HG02885 (cell line): ENCODE measurements around the gene SSTR4.
"Not testable (repeated sequence)": the region's sequence is repeated elsewhere in the genome, so short reads cannot be mapped to it uniquely, and the experiment has no call there.

Experiments used
- ATAC-seq: cut with Tn5 transposase; IDR thresholded peaks from one replicate; pipeline ENCODE4 v1.9.1; 2021; ENCODE audit warnings: mild to moderate bottlenecking; ENCODE audit not compliant: unreplicated experiment, poor library complexity

SSTR4 gene, protein sequence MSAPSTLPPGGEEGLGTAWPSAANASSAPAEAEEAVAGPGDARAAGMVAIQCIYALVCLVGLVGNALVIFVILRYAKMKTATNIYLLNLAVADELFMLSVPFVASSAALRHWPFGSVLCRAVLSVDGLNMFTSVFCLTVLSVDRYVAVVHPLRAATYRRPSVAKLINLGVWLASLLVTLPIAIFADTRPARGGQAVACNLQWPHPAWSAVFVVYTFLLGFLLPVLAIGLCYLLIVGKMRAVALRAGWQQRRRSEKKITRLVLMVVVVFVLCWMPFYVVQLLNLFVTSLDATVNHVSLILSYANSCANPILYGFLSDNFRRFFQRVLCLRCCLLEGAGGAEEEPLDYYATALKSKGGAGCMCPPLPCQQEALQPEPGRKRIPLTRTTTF

DNA sequence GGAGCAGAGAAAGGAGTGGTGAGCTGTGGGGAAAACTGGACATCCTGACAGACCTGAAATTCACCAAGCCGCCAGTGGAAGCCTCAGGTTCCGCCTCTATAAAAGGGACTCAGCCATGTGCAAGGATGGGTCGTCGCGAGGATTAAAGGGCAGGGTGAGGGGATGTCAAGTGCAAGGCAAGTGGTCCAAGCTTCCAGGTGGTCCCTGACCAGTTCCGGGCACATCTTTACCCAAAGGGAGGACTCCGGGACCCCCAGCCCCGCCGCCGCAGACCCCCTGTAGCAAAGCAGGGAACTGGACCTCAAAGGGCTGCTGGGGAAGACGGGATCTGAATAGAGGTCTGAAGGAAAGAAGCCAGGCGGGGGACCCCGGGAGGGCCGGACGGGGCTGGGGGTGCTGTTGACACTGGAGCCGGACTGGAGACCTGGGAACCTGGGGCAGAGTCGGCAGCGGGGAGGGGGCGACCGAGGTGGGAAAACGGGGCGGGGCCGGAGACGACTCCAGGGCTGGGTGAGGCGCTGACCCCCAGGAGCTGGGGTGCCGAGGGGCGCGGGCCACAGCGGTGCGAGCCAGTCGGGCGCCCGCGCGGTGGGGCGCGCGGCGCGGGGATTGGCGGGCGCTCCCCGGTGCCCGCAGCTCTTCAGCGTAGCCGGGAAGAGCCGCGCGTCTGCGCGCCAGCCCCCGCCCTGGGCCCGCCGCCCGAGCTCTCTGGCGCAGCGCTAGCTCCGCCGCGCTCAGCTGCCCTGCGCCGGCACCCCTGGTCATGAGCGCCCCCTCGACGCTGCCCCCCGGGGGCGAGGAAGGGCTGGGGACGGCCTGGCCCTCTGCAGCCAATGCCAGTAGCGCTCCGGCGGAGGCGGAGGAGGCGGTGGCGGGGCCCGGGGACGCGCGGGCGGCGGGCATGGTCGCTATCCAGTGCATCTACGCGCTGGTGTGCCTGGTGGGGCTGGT is at the start of gene SSTR4:
Gene SSTR4, plus strand, starts transcription at position 592 of the 951 bp plus-strand sequence. Its CDS starts 172 bp downstream, at position 764.
- ATAC-seq: no peak

DNA sequence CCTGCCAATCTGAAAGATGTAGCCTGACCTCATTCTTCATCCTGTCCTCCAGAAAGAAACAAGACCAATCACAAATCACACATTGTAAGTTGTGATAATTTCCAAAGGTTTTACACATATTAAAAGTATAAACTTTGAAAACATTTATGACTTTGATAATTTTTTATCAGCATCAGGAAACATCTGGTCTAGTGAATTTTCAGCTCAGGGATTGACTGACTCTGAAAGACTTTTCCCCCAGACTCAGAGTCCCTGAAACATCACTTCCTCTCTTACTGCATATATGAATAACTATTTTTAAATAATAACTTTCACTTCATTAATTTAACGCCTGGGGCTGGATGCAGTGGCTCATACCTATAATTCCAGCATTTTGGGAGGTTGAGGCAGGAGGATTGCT is 48.5 kb upstream of the SSTR4 start:
- ATAC-seq: no peak

DNA sequence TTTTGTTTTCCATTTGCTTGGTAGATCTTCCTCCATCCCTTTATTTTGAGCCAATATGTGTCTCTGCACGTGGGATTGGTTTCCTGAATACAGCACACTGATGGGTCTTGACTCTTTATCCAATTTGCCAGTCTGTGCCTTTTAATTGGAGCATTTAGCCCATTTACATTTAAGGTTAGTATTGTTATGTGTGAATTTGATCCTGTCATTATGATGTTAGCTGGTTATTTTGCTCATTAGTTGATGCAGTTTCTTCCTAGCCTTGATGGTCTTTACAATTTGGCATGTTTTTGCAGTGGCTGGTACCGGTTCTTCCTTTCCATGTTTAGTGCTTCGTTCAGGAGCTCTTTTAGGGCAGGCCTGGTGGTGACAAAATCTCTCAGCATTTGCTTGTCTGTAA is 43.7 kb upstream of the SSTR4 start:
- not testable (repeated sequence) for ATAC-seq

DNA sequence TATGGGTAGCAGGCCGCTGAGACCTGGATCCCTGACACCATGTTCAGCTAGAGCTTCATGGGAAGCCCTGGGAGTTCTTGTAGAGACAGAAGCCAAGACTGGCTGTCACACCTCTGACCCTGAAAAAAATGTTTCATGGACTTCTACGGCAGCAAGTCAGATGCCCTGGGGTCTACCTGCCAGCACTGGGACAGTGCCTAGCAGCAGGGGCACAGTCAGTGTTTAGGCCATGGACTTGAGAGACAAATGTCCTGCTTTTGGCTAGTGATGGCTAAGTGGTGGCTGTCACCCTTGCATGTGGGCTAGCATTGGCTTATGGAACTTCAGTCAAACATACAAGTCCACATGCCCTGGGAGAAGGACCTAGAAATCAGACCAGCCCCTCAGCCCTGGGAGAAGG is 41.3 kb upstream of the SSTR4 start:
- ATAC-seq: no peak

DNA sequence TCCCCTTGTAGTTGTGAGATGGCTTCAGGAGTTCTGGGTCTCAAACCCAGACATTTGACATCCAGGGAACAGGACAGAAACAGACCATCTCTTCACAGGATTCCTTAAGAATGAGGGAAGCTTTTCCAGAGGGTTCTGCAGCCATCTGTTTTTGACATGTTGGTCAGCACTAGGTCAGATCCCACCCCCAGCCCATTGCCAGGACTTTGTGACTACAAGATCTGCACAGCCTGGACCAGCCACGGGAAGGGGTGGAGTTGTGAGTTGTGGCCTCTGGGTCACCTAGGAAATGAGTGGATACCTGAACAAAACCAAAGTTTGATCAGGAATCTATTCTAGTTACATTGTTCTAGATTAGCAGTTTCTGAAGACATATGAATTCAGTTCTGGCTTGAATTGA is 39.2 kb upstream of the SSTR4 start:
- ATAC-seq: no peak

DNA sequence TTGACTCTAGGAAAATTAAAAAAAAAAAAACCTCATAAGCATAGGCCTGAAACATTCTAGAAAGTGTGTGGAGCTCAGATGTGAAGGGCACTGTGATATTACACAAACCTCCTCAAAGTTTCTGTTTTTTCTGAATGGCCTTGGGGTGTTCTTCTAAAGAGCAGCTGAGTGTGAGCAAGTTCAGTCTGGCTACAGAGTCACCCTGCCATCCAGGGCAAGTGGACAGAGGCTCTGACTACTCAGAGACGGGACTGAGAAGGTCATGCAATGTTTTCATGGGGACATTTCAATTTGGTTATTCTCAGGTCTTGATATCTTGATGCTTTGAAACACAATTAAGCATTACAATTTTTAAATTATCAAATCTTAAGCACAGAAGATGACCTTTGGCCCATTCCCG is 36.6 kb upstream of the SSTR4 start:
- no peak for ATAC-seq

DNA sequence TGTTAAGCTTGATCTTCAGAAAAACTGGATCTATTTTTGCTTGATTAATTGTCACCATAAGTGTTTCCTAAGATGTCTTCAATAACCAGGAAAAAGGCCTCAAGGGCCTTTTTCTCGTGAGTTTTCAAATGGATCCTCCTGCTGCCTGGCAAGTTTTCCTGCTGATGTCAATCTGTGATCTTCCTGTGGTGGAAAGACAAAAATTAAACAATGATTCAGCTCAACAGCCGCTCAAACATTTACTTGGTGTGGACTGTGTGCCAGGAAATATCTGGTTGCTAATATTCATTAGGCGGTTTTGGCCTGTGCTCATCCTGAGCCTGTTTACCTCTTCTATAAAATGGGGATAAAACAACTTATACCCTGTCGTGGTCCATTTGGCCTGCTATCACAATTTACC is 35.4 kb upstream of the SSTR4 start:
- ATAC-seq: no peak

DNA sequence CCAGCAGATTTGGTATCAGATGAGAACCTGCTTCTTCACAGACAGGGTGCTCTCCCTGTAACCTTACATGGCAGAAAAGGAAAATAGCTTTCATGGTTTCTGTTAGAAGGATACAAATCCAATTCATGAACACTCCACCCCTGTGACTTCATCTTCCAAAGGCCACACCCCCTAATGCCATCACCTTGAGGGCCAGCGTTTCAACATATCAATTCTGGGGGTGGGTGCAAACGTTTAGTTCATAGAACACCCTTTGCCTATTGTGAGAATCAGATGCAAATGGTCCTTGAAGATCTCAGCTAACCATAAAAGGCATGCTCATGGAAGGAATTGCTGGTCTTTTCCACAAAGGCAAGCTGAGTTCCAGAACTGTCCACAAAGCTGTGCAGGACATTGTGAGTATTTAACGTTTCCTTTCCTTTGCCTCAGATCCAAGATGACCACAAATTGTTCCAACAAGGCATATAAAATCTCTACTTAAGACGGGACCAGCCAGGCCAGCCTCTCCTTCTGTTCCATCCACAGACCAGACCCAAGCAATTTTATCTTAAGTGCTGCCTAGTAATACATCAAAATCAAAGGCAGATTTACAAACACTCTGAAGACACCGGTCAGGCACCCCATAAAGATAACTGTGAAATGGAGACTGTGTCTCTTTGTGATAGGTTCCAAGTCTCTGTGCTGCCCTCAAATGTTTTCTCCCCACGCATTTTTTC is 34.7 kb upstream of the SSTR4 start:
- ATAC-seq: no peak

DNA sequence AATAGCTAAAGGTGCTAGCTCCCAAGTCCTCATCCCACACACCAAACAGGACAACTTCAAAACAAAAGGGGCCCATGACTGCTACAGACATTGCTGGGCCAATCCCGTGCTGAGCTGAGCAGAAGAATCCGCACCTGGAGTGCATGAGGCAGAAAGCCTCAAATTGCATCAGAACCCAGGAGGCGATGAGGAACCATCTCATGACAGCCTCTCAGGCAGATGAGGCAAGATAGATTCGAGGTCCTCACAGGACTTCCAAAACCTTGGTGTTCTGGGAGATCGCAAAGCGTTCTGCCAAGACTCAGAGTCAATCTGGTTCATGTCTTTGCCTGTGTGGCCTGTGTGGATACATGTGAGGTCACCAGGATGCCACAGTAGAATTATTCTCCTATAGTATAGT is 32.8 kb upstream of the SSTR4 start:
- no peak for ATAC-seq

DNA sequence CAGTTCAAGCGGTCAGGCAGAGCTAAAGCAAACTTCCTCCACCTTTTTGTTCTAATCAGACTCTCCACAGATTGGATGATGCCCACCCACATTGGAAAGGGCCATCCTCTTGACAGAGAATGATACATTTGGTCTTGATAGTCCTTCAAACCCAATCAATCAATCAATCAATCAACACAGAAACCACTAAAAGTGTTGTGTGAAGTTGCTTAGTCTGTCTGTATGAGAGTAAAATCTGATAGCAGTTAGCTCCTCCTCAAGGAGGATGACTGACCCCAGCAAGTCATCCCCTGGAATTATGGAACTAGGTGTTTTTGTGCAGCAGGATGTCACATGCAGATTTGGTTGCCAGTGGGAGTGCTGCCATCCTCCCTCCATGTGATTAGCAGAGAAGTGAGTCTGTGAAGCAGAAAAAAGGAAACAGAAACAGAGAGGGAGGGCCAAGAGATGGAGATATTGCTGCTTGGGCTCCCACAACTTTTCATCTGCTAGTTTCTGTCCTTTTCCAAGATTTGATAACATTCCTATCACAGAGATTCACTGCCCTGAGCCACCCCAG is 32.0 kb upstream of the SSTR4 start:
- ATAC-seq: no peak

DNA sequence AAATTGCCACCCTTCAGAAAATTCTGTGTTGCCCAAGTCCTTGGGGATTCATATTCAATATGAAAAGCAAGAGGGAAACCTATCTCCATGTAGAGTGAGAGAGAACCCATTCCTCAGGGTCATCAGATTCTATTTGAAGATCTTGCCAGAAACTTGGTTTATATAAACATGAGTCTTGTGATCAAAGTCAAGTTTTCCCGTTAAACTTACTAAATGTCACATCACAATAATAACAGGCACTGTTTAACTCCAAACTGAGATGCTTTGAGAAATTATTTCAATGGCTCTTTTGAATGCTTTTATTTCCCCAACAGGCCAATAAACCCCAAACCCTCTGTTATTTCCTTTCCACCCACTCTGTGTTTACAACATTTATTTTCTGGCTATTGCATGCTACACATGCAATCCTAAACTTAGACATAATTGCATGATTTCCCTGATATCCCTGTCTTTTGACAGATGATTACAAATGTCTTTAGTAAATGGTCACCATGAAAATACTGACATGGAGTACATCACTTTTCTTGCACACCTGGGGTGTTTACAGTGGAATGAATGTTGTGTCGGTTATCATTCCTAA is 31.1 kb upstream of the SSTR4 start:
- ATAC-seq: no peak

DNA sequence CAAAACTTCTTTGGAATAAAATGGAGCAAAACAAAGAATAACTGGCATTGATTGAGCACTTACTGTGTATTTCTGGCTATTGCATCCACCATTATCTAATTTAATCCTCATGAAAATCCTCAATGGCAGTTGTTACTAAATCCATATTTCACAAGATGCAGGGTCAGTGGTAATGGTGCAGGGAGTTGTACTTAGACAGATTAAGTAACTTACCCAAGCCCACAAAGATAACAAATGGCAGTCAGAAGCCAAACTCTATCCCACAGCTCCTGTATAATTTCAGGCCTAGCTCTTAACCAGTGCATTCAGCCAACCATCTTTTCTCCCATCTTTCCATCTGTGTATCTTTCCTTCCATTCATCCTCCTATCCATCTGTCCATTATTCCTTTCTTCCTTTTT is 29.3 kb upstream of the SSTR4 start:
- no peak for ATAC-seq

DNA sequence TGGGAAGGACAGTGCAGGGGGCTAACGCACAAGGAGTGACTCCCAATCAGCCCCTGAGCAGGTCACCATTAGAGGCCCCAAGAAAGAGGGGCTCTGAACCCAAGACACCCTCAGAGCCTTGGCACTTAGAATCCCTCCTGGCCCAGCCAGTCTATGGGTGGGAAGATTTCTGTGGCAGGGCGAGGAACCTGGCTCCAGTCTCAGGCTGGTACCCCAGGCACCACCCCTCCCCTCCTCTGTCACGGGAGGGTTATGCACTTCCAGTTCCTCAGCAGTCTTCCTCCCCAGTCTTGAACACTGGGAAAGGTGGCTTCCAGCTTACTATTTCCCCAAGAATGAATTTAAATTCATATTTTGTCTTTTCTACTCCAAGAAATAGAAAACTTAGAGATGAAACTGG is 27.6 kb upstream of the SSTR4 start:
- no peak for ATAC-seq

DNA sequence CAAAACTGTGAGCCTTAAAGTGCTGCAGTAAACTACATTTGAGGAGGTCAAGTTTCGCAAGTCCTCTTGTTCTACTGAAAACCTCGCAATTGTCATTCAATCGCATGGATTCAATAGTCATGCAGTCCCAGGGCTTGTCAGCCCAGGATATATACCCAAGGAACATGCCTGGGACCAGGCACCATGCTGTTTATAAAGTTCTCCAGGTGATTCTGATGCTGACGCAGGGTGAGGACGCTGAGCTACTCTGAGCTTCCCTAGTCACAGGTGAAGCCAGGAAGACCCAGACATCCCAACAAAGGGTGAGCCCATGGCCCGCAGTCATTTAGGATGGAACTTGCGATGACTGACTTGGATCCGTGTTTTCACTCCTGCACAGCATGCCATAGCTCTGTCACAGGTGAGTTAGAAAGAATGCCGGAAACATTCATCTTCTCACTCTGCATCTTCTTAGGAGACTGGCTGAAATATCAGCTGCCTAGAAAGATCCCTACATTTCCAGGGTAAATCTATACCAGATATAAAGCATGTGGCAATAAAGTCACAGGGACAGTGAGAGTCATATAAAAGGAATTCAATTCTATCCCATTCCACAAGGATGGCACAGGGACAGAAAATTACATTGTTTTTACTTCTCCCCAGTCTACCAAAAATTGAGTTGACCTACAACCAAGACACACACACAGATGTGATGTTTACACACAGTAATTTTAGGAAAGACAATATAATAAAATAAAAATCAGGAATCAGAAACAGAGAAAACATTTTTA is 27.0 kb upstream of the SSTR4 start:
- ATAC-seq: no peak

DNA sequence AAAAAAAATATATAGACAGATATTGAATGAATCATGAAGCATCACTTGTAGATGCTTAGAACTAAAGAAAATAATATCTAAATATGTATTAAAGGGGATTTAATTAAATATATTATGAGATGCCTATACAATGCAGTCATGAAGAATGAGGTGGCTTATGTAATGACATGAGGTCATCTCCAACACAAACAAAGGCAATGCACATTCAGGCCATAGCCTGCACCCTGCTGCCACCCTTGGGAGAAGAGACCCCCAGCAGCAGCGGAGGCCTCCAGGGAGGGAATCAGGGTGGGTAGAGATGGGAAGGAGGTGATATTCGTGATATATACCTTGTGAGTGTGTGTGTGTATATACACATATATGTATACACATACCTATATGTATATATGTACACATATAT is 26.4 kb upstream of the SSTR4 start:
- no peak for ATAC-seq

DNA sequence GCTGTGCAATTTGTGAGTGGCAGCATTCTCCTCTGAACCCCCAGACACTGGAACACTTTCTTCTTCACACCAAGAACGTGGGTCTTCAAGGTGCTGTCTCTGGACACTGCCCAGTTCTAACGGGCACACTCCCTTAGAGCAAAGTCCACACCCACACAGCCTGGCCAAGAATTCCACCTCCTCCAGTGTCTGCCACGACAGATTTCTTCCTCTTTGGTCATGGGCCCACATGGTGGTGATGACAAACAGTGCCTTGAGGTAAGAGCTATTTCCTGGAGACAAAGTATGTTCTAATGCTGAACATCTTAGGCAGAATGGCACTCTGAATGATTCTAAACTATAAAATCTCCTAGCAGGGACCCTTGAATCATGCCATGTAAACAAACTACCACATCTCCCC is 25.5 kb upstream of the SSTR4 start:
- ATAC-seq: no peak

DNA sequence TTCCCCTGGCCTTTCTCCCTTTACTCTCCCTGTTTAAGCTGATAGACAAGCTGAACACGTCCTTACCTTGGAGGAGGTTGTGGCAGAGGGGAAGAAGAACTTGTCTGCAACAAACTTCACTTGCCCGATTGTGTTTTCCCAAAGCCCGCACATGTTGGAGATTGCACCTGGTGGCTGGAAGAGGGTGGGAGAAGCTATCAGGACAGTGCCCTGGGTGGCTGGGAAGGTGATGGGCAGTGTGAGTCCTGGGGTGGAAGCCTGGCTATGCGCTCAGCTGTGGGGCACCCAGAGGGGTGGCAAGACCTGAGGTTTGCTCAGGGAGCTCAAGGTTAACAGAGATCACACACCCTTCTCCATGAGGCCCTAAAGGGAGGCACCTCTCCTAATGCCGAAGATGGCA is 25.0 kb upstream of the SSTR4 start:
- no peak for ATAC-seq

DNA sequence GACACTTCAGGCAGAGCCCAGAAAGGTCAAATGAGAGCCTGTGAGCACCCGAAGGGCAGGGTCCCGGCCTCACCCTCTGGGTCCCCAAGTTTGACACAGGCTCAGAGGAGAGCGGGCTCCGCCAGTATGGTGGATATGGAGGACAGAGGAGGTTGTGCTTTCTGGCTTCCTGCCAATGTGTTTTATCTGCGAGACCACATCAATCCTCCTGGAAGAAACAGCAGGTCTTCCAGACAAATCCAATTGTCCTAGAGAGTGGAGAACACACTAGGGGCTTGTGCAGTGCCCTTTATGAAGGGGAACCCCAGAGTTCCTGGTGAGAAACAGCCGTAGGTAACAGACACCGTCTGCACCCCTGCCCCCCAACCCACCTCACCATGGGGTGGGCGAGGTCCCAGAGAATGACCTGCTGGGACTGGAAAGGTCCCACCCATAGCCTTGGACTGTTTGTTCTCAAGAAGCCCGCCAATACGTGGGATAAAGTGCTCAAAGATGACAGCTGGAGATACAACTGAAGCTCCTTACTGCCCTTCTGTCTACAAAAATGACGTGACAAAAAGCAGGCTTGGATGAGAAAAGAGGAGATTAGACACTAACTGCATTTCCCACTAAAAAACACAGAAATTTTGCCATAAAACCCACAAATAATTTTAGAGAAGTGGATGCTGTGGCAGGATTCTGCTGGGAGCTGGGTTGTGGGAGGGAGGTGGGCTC is 23.9 kb upstream of the SSTR4 start:
- no peak for ATAC-seq

DNA sequence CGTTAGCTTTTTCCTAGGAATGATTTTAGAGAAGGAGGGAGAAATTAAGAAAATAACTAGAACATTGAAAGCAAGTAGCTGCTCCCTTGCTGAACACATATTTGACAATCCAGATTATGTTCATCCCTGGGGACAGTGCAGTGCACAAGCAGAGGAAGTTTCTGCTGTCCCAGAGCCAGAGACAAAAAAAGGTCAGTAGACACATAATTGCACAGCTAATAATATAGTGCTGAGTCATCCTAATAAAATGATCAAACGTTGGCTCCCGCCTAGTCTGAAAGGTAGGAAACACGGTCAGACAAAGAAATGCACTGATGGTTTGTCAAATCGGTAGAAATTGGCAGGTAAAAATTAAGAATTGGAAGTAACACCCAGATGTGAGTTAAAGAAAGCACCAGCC is 21.7 kb upstream of the SSTR4 start:
- ATAC-seq: no peak
